H9 (cell line): Measurements from ENCODE around the gene ITIH2. TPM values are rescaled to one million over a fixed set of nuclear protein-coding genes. Genes with fewer than 3 reads are reported as not detected.

Source experiments
- DNase-seq: peaks from one replicate; pipeline ENCODE4 v3.0.0-alpha.2; 2017
- H2AFZ ChIP-seq: one replicate; pipeline ENCODE4 v1.6.1; 2013; ENCODE audit warnings: mild to moderate bottlenecking, low read length, control low read depth, moderate library complexity
- H2AK5ac ChIP-seq: 2 replicates; pipeline ENCODE4 v1.6.1; 2013; ENCODE audit warnings: low read length, control low read depth, mixed read lengths; ENCODE audit not compliant: insufficient read length
- H2BK120ac ChIP-seq: one replicate; pipeline ENCODE4 v1.6.1; 2013; ENCODE audit warnings: low read depth, mild to moderate bottlenecking, low read length, control low read depth, inconsistent platforms; ENCODE audit not compliant: poor library complexity, severe bottlenecking
- H2BK12ac ChIP-seq: 2 replicates; pipeline ENCODE4 v1.6.1; 2013; ENCODE audit warnings: low read length, control low read depth, mixed read lengths, low read depth; ENCODE audit not compliant: insufficient read length
- H2BK15ac ChIP-seq: 2 replicates; pipeline ENCODE4 v1.6.1; 2013; ENCODE audit warnings: low read depth, low read length, control low read depth
- H2BK20ac ChIP-seq: one replicate; pipeline ENCODE4 v1.6.1; 2013; ENCODE audit warnings: low read depth, mild to moderate bottlenecking, low read length, control low read depth, inconsistent platforms; ENCODE audit not compliant: poor library complexity, severe bottlenecking
- H2BK5ac ChIP-seq: 2 replicates; pipeline ENCODE4 v1.6.1; 2013; ENCODE audit warnings: low read length, control low read depth, mixed read lengths; ENCODE audit not compliant: insufficient read length
- H3K14ac ChIP-seq: 2 replicates; pipeline ENCODE4 v1.6.1; 2013; ENCODE audit warnings: low read length, control low read depth; ENCODE audit not compliant: insufficient read depth
- H3K18ac ChIP-seq: 2 replicates; pipeline ENCODE4 v1.6.1; 2013; ENCODE audit warnings: low read depth, mild to moderate bottlenecking, mixed read lengths, low read length, control low read depth; ENCODE audit not compliant: insufficient read length
- H3K23ac ChIP-seq: 2 replicates; pipeline ENCODE4 v1.6.1; 2013; ENCODE audit warnings: low read length, control low read depth, mixed read lengths, low read depth; ENCODE audit not compliant: insufficient read length
- H3K23me2 ChIP-seq: 2 replicates; pipeline ENCODE4 v1.6.1; 2013; ENCODE audit warnings: low read depth, mild to moderate bottlenecking, mixed read lengths, low read length, control low read depth; ENCODE audit not compliant: insufficient read length, poor library complexity, severe bottlenecking
- H3K27ac ChIP-seq: 2 replicates; pipeline ENCODE4 v1.5.1; 2013; ENCODE audit warnings: low read length, control low read depth, mixed read lengths, low read depth; ENCODE audit not compliant: insufficient read length
- H3K27me3 ChIP-seq: 2 replicates; pipeline ENCODE4 v1.6.1; 2013; ENCODE audit warnings: low read length, control low read depth, inconsistent platforms; ENCODE audit not compliant: insufficient read depth
- H3K4ac ChIP-seq: 2 replicates; pipeline ENCODE4 v1.6.1; 2013; ENCODE audit warnings: low read depth, mild to moderate bottlenecking, control low read depth, inconsistent platforms, low read length, moderate library complexity
- H3K4me1 ChIP-seq: 2 replicates; pipeline ENCODE4 v1.6.1; 2013; ENCODE audit warnings: low read length, control low read depth, inconsistent platforms; ENCODE audit not compliant: insufficient read depth
- H3K4me2 ChIP-seq: 2 replicates; pipeline ENCODE4 v1.6.1; 2013; ENCODE audit warnings: low read length, control low read depth, mixed read lengths; ENCODE audit not compliant: insufficient read length, insufficient read depth
- H3K56ac ChIP-seq: 2 replicates; pipeline ENCODE4 v1.6.1; 2013; ENCODE audit warnings: low read depth, mild to moderate bottlenecking, mixed read lengths, low read length, control low read depth; ENCODE audit not compliant: insufficient read length
- H3K79me1 ChIP-seq: 2 replicates; pipeline ENCODE4 v1.6.1; 2013; ENCODE audit warnings: low read depth, mild to moderate bottlenecking, moderate library complexity, low read length, control low read depth, inconsistent platforms; ENCODE audit not compliant: insufficient read depth, poor library complexity, severe bottlenecking
- H3K79me2 ChIP-seq: 2 replicates; pipeline ENCODE4 v1.6.1; 2013; ENCODE audit warnings: low read length, control low read depth, inconsistent platforms; ENCODE audit not compliant: insufficient read depth
- H3K9ac ChIP-seq: 2 replicates; pipeline ENCODE4 v1.6.1; 2013; ENCODE audit warnings: low read length, control low read depth, mixed read lengths; ENCODE audit not compliant: insufficient read length; ENCODE audit errors: extremely low read depth
- H3K9me3 ChIP-seq: one replicate; pipeline ENCODE4 v1.6.1; 2013; ENCODE audit warnings: low read depth, low read length, inconsistent platforms; ENCODE audit not compliant: control insufficient read depth
- H3T11ph ChIP-seq: one replicate; pipeline ENCODE4 v1.6.1; 2013; ENCODE audit warnings: mild to moderate bottlenecking, low read length, control low read depth, inconsistent platforms
- H4K20me1 ChIP-seq: one replicate; pipeline ENCODE4 v1.6.1; 2013; ENCODE audit not compliant: control insufficient read depth, insufficient read length, insufficient read depth
- H4K5ac ChIP-seq: 2 replicates; pipeline ENCODE4 v1.6.1; 2013; ENCODE audit warnings: low read depth, mild to moderate bottlenecking, mixed read lengths, low read length, control low read depth; ENCODE audit not compliant: insufficient read length
- H4K8ac ChIP-seq: replicated peaks from 2 replicates; pipeline ENCODE4 v1.6.1; 2013; ENCODE audit warnings: low read length, control low read depth, mixed read lengths, low read depth; ENCODE audit not compliant: insufficient read length
- H4K91ac ChIP-seq: 2 replicates; pipeline ENCODE4 v1.6.1; 2013; ENCODE audit warnings: low read depth, mild to moderate bottlenecking, moderate library complexity, mixed read lengths, low read length, control low read depth; ENCODE audit not compliant: insufficient read length
- H3K27ac Mint-ChIP-seq, 3 experiments: 2 replicates in 2 of 3; 3 replicates in 1 of 3; pipeline ENCODE4 v1.8.0; 2020 to 2021; ENCODE audit warnings: mixed read lengths in 3 of 3, mild to moderate bottlenecking in 1 of 3, moderate library complexity in 1 of 3
- H3K27me3 Mint-ChIP-seq: 2 replicates; pipeline ENCODE4 v1.8.0; 2021; ENCODE audit warnings: low read depth, mild to moderate bottlenecking, moderate library complexity, mixed read lengths
- H3K36me3 Mint-ChIP-seq, 3 experiments: 2 replicates in 2 of 3; 3 replicates in 1 of 3; pipeline ENCODE4 v1.8.0; 2020 to 2021; ENCODE audit warnings: low read depth in 3 of 3, mixed read lengths in 3 of 3; ENCODE audit not compliant: insufficient read depth in 1 of 3
- H3K4me1 Mint-ChIP-seq, 2 experiments: 2 replicates each; pipeline ENCODE4 v1.8.0; 2020; ENCODE audit warnings: mixed read lengths in 2 of 2
- H3K4me3 Mint-ChIP-seq, 2 experiments: 2 replicates in 1 of 2; 3 replicates in 1 of 2; pipeline ENCODE4 v1.8.0; 2020 to 2021; ENCODE audit warnings: mild to moderate bottlenecking in 2 of 2, mixed read lengths in 2 of 2, moderate library complexity in 1 of 2
- H3K9me3 Mint-ChIP-seq, 2 experiments: 2 replicates in 1 of 2; 3 replicates in 1 of 2; pipeline ENCODE4 v1.8.0; 2020; ENCODE audit warnings: mild to moderate bottlenecking in 2 of 2, mixed read lengths in 2 of 2, moderate library complexity in 1 of 2
- CTCF ChIP-seq: fragments of 200-600 bp; sonication (generic); conservative IDR thresholded peaks from 3 replicates; pipeline ENCODE4 v1.8.0; 2021; ENCODE audit warnings: antibody characterized with exemption, mild to moderate bottlenecking
- WGBS: extraction: QIAGEN DNeasy Blood & Tissue Kit; methylation state at CpG from one replicate; pipeline ENCODE4 v1.1.7; 2013; ENCODE audit warnings: missing lambda C conversion rate, low lambda C conversion rate, mixed read lengths; ENCODE audit not compliant: insufficient read length; ENCODE audit errors: extremely low coverage; 5-methylcytosine and 5-hydroxymethylcytosine counted together
- total RNA-seq: library from RNA; stranded (reverse); gene quantifications from 2 replicates; pipeline ENCODE4 v1.2.1, GENCODE V29; 2021

Gene ITIH2
- total RNA-seq, 1 experiment from 2014 or later: not detected

GRCh38 chr10:7738536-7739407, 35.7 kb downstream of the ITIH2 start:
- H2AK5ac ChIP-seq: no peak overlapping the region
- Mint-ChIP-seq H3K27ac (peak overlapping the region in 1 of 3 experiments; percentile 10; a peak in 2 of 7 replicates), H3K4me3 (no peak overlapping the region), H3K4me1 (no peaks in the 10 kb centered on the region), H3K27me3 (peaks cover 2% of the 10 kb centered on the region; the same call in 1 of the 2 replicates), H3K36me3 (no peaks in the 10 kb centered on the region), H3K9me3 (no peaks in the 10 kb centered on the region; a peak in 1 of 5 replicates)
- H2BK5ac ChIP-seq: no peak overlapping the region
- no CpG with 5 or more reads among the region's 20 CpGs for WGBS
- H2BK120ac ChIP-seq: no peak overlapping the region
- no peaks in the 10 kb centered on the region for H3K23me2 ChIP-seq
- no peak overlapping the region for H4K91ac ChIP-seq
- no peak overlapping the region for H2BK20ac ChIP-seq
- no peaks in the 10 kb centered on the region for H3K4me1 ChIP-seq
- no peak overlapping the region for H3K27ac ChIP-seq
- no peak overlapping the region for H3K14ac ChIP-seq
- H3K4me2 ChIP-seq: no peak overlapping the region
- no peaks in the 10 kb centered on the region for H3K27me3 ChIP-seq
- H3K18ac ChIP-seq: no peak overlapping the region
- H4K20me1 ChIP-seq: no peaks in the 10 kb centered on the region
- no peak overlapping the region for H4K5ac ChIP-seq
- H3K23ac ChIP-seq: no peak overlapping the region
- H3K79me1 ChIP-seq: no peaks in the 10 kb centered on the region
- no peak overlapping the region for H3K4ac ChIP-seq
- no peak overlapping the region for H2BK15ac ChIP-seq
- DNase-seq: no peak
- H3K79me2 ChIP-seq: no peaks in the 10 kb centered on the region
- H2AFZ ChIP-seq: no peak overlapping the region
- no peak overlapping the region for H4K8ac ChIP-seq
- no peak overlapping the region for H2BK12ac ChIP-seq
- H3K56ac ChIP-seq: no peak overlapping the region
- no peak overlapping the region for H3T11ph ChIP-seq
- H3K9ac ChIP-seq: no peak overlapping the region
- no peak for TF ChIP-seq CTCF
- H3K9me3 ChIP-seq: no peaks in the 10 kb centered on the region
